IPS DF 19.7 (cell line): ENCODE data around the gene IDUA.
"Not testable (repeated sequence)": the region's sequence is repeated elsewhere in the genome, so short reads cannot be mapped to it uniquely, and the experiment has no call there.

Experiments
- DNase-seq: peaks from one replicate; pipeline ENCODE4 v3.0.0-alpha.2; 2013; ENCODE audit warnings: low read depth, low spot score

Gene IDUA

DNA sequence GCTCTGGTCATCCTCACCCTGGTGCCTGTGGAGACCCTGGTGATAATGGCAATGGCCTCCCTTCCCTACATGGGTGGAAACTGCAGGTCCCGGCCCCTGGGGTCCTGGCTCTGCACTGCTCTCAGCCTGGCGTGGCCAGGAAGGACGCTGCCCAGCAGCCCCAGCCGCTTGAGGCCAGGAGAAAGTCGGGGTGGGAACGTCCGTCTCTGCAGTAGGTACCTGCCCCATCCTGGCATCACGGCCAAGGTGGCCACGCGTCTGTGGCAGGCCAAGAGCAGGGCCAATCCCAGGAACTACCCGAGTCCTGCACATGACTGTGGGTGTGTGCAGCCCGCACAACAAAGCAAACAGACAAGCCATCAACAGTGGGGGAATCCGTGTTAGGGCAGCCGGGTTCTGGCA, 58.4 kb downstream of the IDUA start:
- DNase-seq = no peak

DNA sequence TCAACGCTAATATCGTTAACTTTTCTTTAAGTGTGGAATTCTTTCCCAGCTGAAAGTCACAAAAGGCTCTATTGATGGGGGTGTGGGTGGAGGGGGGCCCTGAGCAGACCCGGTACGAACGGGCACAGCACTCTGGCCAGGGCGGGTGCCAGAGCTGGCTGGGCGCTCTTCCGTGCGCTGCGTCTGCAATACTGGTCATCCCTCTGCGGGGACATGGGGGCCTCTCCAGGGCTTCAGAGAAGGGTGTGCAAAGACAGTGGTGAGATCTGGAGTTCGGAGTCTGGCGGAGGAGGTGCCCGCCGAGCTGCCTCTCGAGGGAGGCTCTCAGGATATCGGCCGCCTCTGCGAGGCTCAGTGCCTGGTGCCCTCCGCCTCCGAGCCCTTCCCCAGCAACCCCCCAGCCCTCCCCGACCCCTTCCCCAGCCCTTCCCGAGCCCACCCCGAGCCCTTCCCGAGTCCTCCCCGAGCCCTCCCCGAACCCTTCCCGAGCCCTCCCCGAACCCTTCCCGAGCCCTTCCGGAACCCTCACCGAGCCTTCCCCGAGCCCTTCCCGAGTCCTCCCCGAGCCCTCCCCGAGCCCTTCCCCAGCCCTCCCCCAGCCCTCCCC, 58.9 kb downstream of the IDUA start:
- DNase-seq = no peak

DNA sequence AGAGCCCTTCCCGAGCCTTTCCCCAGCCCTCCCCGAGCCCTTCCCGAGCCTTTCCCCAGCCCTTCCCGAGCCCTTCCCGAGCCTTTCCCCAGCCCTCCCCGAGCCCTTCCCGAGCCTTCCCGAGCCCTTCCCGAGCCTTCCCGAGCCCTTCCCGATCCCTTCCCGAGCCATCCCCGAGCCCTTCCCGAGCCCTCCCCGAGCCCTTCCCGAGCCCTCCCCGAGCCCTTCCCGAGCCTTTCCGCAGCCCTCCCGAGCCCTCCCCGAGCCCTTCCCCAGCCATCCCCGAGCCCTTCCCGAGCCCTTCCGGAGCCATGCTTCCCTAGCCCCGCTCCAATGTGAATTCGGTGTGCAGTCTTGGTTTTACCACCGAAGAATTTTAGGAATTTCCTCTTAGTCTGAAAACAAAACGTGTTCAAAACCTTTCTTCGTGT, 59.8 kb downstream of the IDUA start:
- not testable (repeated sequence) for DNase-seq

DNA sequence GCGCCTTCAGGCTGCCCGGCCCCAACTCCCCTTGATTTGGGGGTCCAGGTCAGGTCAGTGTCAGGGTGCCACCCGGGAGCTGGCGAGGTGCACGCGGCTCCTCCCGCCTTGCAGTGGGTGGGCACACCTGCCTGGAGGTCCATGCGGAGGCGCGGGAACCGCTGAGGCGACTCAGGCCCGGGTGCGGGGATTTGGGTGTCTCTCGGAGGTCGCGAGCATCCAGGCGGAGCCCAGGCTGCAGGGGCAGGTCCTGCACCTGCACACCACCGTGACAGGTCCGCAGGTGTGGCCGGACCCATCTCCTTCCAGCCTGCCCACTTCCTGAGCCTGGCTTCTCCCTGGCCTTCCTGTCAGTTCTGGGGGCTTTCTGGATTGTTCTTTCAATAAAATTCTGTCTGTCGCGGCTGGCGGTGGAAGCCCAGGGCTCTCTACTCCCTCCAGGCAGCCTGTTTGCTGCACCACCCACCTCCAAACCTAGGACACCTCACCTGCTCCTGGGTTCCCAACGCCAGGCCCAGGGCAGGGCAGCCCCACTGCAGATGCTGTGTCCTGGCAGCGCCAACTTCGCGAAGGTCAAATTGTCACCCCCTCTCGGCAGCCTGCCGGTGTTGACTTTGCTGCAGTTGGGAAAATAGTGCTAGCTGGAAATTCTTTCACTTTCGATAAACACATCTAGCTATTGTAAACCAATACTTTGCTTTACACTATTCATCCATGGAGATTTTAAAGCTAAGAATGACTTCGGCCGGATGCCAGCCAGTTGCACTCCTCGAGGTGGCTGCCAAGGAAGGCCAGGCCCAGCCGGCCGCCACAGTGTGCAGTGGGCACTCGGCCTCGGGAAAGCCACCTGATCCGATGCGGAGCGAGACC, 60.5 kb downstream of the IDUA start:
- DNase-seq = no peak

DNA sequence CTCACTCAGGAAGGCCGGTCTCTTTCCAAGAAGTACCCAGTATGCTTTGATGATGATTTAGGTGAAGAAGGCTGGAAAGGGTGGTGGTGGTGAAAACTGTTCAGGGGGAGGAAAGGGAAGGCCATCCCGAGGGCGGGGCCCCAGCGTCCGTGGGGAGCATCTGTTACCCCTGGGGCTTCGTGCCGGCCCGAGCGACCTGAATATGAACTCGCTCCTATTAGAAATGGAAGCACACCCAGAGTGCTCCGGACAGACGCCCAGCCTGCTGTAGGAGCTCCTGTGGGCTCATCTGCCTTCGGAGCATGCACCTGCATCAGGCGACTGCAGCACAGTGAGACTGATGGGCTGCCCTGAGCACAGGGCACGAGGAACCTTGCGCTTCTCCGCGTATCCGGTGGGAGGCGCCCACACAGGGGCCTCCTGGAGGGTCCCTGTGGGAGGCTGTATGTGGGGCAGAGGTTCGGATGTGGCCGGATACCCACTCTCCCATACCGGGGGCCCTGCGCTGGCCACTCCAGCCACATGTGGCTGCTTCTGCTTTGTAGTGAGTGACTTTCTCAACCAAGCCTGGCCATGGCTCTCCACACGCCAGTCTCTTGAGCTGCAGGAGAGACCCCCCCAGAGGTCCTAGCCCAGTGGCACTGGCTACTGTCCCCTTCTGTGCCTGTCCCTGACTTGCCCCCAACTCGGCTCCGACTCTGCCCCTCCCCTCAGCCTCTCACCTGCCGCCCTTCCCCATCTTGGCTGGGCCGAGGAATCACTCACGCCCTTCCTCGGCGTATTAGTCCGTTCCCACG, 61.3 kb downstream of the IDUA start:
- no peak for DNase-seq

DNA sequence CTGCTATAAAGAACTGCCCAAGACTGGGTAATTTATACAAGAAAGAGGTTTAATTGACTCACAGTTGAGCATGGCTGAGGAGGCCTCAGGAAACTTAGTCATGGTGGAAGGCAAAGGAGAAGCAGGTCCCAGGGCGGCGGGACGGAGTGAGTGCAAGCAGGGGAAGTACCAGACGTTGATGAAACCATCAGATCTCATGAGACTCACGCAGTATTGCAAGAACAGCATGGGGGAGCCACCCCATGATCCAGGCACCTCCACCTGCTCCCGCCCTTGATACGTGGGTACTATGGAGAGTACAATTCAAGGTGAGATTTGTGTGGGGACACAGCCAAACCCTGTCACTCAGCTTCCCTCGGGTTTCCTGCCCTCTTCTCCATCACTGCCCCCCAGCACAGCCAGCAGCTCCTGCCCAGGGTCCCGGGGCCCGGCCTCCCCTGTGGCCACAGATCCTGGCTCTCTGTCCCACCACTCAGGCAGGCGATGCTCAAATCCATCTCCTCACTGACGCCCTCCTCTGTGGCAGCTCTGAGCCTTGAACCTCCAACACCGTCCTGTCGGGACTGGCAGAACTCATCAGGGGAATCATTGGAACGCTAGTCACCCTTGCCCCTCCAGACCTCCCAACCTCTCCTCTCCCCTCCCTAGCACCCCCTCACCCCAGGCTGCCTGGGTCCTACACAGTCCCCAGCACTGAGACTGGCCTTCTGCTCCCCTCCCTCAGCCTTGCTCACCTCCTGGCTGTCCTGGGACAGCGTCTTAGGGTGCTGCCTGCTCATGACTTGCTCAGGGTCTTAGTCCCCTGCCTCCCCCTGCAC, 62.1 kb downstream of the IDUA start:
- no peak for DNase-seq

DNA sequence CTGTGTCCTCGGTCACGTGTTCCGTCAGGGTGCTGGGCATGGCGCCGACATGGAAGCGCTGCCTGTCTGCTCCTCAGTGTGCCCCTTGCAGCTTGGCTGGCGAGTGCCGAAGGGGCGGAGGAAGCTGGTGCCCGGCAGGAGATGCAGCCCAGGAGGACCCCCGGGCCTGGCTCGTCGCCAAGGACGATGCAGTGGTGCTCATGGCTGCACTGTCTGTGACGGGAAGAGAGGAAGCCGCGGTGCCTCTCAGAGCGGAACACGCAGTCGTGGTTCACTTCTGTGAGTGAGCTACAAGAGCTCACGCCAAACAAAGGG, 62.7 kb downstream of the IDUA start:
- no peak for DNase-seq

DNA sequence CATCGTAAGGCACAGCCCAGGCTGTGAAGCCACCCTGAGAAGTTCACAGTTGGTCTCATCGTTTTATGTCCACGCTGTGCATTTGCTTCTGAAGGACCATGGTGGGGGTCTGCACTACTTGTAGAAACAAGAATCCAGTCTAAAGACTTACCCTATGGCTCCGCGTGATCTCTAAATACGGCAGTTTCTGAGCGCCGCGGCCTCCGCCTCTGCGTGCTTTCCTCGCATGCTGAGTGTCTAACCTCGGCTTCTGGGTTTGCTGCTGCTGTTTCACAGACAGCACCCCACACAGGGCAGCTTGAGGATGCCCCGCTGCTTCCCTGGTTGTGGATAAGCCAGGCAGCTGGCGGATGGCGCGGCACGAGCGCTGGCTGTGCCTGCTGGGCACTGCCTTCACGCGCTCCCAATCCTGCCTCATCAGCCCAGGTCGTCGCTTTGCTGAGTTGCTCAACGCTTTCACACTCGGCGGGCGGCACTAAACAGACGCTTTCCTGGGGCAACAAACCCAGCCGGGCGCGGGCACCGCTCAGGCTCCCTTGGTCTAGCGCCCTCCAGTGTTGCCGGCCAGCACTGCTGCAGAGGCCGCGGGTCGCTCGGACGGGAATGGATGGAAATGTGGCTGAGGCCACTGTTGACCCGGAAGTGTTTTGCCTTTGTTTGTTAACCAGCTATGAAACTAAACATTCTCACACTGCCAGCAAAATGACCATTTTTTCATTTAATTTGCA, 63.8 kb downstream of the IDUA start:
- DNase-seq = no peak

DNA sequence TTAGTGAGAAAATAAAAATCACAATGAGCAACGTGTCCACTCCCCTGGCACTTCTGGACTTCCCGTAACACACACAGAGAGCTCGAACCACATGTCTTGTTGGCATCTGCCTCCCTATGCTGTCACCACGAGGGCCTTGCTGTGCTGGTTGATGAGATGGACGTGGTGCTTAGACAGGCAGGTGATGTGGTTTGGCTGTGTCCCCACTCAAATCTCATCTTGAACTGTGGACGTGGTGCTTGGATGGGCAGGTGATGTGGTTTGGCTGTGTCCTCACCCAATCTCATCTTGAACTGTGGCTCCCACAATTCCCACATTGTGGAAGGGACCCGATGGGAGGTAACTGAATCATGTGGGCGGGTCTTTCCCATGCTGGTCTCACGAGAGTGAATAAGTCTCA, 64.6 kb downstream of the IDUA start:
- DNase-seq = no peak

DNA sequence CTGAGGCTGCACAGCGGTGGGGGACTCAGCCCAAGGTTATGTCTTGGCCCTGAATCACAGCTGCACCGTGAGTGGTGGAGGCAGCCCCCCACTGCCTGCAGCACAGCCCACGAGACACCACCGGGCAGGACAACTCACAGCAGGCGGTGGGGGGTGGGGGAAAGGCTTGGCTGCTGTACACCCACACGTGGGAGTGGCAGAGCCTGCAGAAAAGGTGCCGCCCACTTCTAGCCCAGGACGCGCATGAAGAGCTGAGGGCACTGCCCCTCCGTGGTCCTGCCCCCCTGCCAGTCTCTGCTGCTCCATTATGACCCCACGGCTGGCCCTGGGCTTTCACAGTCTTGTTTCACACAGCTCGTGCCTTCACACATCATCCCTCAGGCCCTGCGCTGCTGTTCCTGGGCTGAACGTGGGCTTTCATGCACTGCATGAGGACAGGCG, 65.4 kb downstream of the IDUA start:
- DNase-seq = no peak

DNA sequence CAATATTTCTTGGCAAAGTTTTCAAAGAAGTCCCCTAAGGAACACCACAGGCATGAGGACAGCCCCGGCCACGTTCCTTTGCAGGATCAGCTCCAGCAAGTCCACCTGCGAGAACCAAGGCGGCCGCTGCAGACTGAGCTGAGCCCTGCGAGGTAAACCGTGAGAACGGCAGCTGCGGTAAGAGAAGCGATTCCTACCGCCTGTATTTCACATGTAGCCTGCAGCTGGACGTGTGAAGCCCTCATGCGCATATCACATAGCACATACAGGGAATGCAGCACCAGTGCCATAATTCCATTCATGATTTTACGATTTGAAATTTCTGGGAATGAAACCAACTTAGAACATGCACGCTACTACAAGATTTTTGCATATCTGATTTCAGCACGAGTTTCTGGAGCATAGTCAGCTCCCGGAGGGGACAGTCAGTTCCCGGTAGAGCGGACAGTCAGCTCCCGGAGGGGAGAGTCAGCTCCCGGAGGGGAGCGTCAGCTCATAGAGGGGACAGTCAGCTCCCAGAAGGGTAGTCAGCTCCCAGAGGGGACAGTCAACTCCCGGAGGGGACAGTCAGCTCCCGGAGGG, 66.3 kb downstream of the IDUA start:
- DNase-seq = no peak

DNA sequence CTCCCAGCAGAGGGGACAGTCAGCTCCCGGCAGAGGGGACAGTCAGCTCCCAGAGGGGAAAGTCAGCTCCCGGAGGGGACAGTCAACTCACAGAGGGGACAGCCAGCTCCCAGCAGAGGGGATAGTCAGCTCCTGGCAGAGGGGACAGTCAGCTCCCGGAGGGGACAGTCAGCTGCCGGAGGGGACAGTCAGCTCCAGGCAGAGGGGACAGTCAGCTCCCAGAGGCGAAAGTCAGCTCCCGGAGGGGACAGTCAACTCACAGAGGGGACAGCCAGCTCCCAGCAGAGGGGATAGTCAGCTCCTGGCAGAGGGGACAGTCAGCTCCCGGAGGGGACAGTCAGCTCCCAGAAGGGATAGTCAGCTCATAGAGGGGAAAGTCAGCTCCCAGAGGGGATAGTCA, 67.0 kb downstream of the IDUA start:
- not testable (repeated sequence) for DNase-seq
